IPS-15b (cell line): Measurements from ENCODE around the gene SEPTIN5.
A peak's percentile ranks its signal among the peaks of the same experiment; 100 is the strongest.

Source experiments
- H3K27me3 ChIP-seq: one replicate; pipeline ENCODE4 v1.6.1; 2013; ENCODE audit warnings: low read length; ENCODE audit not compliant: control insufficient read depth, insufficient read depth
- H3K36me3 ChIP-seq: one replicate; pipeline ENCODE4 v1.6.1; 2013; ENCODE audit warnings: low read length; ENCODE audit not compliant: control insufficient read depth, insufficient read depth
- H3K4me1 ChIP-seq: one replicate; pipeline ENCODE4 v1.6.1; 2013; ENCODE audit warnings: mild to moderate bottlenecking, low read length; ENCODE audit not compliant: control insufficient read depth, insufficient read depth
- H3K4me3 ChIP-seq: one replicate; pipeline ENCODE4 v1.5.1; 2013; ENCODE audit warnings: low read depth, low read length
- H3K9ac ChIP-seq: one replicate; pipeline ENCODE4 v1.6.1; 2013; ENCODE audit warnings: low read depth, mild to moderate bottlenecking, low read length
- H3K9me3 ChIP-seq: one replicate; pipeline ENCODE4 v1.6.1; 2013; ENCODE audit warnings: mild to moderate bottlenecking, low read length; ENCODE audit not compliant: control insufficient read depth, insufficient read depth

The SEPTIN5 gene

GRCh38 chr22:19714312-19715187 is at the start of gene SEPTIN5:
Gene SEPTIN5 (plus strand): TSS chr22:19714503. CDS start chr22:19714589, 86 bp downstream.
- Histone ChIP-seq H3K4me3 (peak within 1 kb of the TSS; percentile 35), H3K4me1 (peaks cover 2% of the 10 kb centered on the region), H3K36me3 (no peaks in the 10 kb centered on the region), H3K27me3 (peaks cover 56% of the 10 kb centered on the region), H3K9me3 (no peaks in the 10 kb centered on the region), H3K9ac (no peak within 1 kb of the TSS)

DNA sequence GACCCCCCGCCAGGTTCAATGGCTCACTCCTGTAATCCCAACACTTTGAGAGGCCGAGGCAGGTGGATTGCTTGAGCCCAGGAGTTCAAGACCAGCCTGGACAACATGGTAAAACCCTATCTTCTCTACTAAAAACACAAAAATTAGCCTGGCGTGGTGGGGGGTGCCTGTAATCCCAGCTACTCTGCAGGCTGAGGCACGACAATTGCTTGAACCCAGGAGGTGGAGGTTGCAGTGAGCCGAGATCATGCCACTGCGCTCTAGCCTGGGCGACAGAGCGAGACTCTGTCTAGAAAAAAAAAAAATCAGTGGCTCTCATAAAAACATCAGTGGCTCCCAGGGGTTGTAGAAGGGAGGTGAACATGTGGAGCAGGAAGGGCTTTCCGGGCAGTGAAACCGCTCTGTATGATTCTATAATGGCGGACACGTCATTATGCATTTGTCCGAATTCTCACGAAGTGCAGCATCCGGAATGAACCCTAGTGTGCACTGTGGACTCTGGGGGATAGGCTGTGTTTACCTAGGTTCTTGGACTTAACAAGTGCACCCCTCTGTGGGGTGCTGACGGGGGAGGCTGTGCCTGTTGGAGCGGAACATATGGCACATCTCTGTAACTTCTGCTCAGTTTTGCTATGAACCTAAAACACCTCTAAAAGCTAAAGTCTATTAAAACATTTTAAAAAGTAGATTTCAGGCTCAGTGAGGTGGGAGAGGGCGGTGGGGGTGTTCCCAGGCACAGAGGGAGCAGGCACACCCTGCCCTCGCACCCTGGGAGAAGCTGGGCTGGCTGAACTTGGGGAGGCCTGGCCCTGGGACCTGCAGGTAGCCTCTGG is 49.1 kb upstream of the SEPTIN5 start:
- H3K27me3 ChIP-seq: no peaks in the 10 kb centered on the region
- no peaks in the 10 kb centered on the region for H3K4me1 ChIP-seq
- H3K9me3 ChIP-seq: no peaks in the 10 kb centered on the region
- no peak overlapping the region for H3K4me3 ChIP-seq
- H3K9ac ChIP-seq: no peak overlapping the region
- H3K36me3 ChIP-seq: no peaks in the 10 kb centered on the region

GRCh38 chr22:19665784-19666672 is 48.3 kb upstream of the SEPTIN5 start:
- Histone ChIP-seq H3K9me3 (no peaks in the 10 kb centered on the region), H3K4me3 (no peak overlapping the region), H3K27me3 (no peaks in the 10 kb centered on the region), H3K36me3 (no peaks in the 10 kb centered on the region), H3K4me1 (no peaks in the 10 kb centered on the region), H3K9ac (no peak overlapping the region)

DNA sequence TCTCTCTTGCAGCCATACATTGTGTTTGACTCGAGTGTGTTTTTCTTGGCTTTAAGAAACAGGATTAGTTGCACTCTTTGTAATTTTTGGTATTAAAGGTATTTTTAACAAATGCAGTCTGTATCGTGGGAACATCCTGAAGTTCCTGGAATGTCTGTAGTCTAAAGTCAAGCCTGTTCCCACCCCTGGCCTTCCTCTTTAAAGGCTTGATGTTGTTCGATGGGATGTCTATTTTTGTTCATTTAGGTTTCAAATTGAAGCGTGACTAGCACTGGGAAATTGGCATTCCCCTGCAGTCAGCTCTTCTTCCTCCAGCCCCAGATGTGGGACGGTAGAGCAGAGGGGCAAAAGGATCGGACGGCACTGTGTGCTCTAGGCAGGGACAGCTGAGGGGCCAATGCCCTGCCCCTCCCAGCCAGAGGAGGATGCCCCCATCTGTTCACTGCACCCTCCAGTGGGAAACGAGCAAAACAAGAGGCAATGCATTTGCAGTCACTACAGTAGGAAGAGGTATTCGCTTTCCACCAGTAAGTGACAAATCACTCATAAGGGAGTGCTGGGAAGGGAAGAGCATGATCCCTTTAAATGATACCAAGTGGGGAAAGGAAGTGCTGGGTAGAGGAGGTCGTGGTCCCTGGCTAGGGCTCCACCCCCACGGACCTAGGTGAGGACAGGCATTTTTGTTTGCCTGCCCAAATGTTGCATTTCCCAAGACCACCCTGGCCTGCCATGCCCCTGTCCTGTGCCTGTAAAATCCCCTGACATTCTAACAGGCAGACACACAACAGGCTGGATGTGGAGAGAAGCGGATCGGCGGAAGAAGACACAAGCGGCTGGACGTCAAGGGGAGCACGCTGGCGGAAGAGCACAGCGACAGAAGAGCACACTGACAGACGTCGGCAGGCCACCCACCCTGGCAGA is 47.4 kb upstream of the SEPTIN5 start:
- no peaks in the 10 kb centered on the region for H3K9me3 ChIP-seq
- no peaks in the 10 kb centered on the region for H3K36me3 ChIP-seq
- H3K27me3 ChIP-seq: no peaks in the 10 kb centered on the region
- no peak overlapping the region for H3K4me3 ChIP-seq
- no peak overlapping the region for H3K9ac ChIP-seq
- H3K4me1 ChIP-seq: no peaks in the 10 kb centered on the region

- H3K27me3 ChIP-seq: no peaks in the 10 kb centered on the region
- H3K9me3 ChIP-seq: no peaks in the 10 kb centered on the region
- H3K36me3 ChIP-seq: no peaks in the 10 kb centered on the region
Measured at GRCh38 chr22:19667872-19668740, 46.2 kb upstream of the SEPTIN5 start.

GRCh38 chr22:19668748-19669147 is 45.6 kb upstream of the SEPTIN5 start:
- no peaks in the 10 kb centered on the region for H3K9me3 ChIP-seq
- H3K27me3 ChIP-seq: no peaks in the 10 kb centered on the region
- H3K36me3 ChIP-seq: no peaks in the 10 kb centered on the region
- no peak overlapping the region for H3K9ac ChIP-seq
- no peaks in the 10 kb centered on the region for H3K4me1 ChIP-seq
- H3K4me3 ChIP-seq: no peak overlapping the region

More at GRCh38 chr22:19667872-19668740, 46.2 kb upstream of the SEPTIN5 start:
- H3K4me1 ChIP-seq: no peaks in the 10 kb centered on the region
- no peak overlapping the region for H3K4me3 ChIP-seq
- H3K9ac ChIP-seq: no peak overlapping the region

DNA sequence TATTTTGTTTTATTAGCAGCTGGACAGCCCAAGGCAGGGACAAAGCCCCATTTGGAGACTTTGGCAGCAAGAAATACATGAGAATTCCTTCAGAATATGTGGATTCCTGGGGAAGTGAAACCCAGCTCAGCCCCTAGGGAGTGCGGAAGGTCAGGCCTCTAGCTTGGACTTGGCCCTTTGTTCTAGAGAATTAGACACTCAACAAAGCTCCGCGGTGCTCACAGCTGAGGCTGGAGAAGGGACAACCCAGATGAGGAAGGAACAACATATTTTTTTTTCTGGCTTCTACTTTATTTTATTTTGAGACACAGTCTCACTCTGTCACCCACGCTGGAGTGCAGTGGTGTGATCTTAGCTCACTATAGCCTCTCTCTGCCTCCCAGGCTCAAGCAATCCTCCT is 44.7 kb upstream of the SEPTIN5 start:
- H3K4me1 ChIP-seq: no peaks in the 10 kb centered on the region
- H3K9me3 ChIP-seq: no peaks in the 10 kb centered on the region
- H3K4me3 ChIP-seq: no peak overlapping the region
- H3K27me3 ChIP-seq: no peaks in the 10 kb centered on the region
- no peaks in the 10 kb centered on the region for H3K36me3 ChIP-seq
- H3K9ac ChIP-seq: no peak overlapping the region

DNA sequence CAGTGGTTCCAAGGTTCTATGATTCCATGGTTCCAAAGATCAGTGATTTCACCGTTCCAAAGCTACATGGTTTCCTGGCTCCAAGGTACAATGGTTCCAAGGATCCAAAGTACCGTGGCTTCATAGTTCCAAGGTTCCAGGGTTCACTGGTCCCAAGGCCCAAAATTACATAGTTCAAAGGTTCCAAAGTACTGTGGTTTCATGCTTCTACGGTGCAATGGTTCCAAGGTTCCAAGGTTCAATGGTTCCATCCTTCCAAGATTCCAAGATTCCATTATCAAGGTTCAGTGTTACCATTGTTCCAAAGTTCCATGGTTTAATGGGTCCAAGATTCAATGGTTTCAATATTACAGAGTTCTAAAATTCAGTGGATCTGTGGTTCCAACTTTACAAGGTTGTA is 43.0 kb upstream of the SEPTIN5 start:
- Histone ChIP-seq H3K9me3 (no peaks in the 10 kb centered on the region), H3K4me1 (no peaks in the 10 kb centered on the region), H3K36me3 (no peaks in the 10 kb centered on the region), H3K4me3 (no peak overlapping the region), H3K9ac (no peak overlapping the region), H3K27me3 (no peaks in the 10 kb centered on the region)

DNA sequence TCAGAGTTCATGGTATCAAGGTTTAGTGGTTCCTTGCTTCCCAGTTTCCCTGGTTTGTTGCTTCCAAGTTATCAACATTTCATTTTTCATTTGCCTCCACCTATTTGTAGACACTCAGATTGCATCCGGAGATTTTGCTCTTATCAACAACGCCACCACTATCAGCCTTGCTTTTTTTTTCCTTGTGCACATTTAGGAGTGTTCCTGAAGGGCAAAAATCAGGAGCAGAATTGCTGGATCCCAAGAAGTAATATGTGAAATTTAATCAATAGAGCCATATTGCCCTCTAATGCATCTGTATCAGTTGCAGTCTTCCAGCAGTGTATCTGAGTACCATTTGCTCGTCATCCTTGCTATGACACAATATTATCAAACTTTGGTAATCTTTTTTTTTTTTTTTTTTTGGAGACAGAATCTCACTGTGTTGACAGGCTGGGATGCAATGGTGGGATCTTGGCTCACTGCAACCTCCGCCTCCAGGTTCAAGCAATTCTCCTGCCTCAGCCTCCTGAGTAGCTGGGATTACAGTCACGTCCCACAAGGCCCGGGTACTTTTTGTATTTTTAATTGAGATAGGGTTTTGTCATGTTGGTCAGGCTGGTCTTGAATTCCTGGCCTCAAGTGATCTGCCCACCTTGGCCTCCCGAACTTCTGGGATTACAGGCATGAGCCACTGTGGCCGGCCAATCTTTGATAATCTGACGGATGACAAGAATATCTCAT is 42.1 kb upstream of the SEPTIN5 start:
- Histone ChIP-seq H3K4me1 (no peaks in the 10 kb centered on the region), H3K9ac (no peak overlapping the region), H3K9me3 (no peaks in the 10 kb centered on the region), H3K4me3 (no peak overlapping the region), H3K27me3 (no peaks in the 10 kb centered on the region), H3K36me3 (no peaks in the 10 kb centered on the region)
